Prostate gland (tissue), 2 donors: Measurements from ENCODE around the gene GAMT.

Experiments used
- CTCF ChIP-seq, 4 experiments: fragments of 200-600 bp in 2 of 4; fragments of 450-650 bp in 2 of 4; sonication (generic) in 2 of 4; IDR thresholded peaks; 1 replicate in 3 of 4; 2 replicates in 1 of 4; pipeline ENCODE4 v1.5.1; 2016 to 2019; ENCODE audit warnings: antibody characterized with exemption in 4 of 4, mild to moderate bottlenecking in 2 of 4, moderate library complexity in 2 of 4
- POLR2A ChIP-seq: fragments of 450-650 bp; IDR thresholded peaks from one replicate; pipeline ENCODE4 v1.6.1; 2016; ENCODE audit warnings: antibody characterized with exemption, mild to moderate bottlenecking

DNA sequence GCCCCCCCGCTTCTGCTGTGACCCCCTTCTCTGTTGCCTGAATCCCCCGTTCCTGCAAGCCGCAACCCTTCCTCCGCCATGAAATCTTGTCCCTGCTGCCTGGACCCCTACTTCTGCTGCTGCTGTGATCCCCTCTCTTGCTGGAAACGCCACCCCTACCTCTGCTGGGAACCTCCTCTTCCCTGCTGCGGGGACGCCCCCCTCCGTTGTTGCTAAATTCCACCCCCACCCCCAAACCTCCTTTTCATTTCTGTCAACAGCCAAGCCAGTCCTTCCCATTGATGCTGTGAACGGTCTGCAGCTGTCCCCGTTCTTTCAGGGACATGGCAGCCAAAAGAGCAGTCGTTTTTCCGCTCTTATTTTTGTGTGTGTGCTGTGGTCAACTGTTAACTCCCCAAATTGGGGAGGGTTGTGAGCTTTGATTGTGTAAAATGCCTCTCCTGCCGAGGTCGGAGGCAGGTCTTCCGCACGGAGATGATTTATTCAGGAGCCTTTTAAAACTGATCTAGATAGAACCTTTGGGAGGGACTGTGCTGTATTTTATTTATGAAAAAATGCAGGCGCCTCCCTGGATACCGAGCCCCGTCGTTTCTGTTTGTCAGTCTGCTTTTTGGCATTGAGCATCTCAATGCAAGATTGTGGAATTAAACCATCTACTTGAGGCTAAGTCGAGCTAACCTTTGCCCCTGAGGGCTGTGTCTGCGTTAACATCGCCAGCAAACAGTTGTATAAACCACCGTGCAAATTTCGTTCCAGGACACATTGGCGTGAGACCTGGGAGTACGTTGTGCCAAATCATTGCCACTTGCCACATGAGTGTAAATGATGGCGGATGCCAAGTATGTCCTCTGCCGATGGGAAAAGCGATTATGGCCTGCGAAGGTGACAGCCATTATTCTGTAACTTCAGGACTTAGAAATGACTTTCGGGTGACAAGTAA lies 45.5 kb downstream of the GAMT start:
- TF ChIP-seq POLR2A (no peak), CTCF (IDR thresholded peaks at IDR 0.05) (no peak)
